PFSK-1 (cell line): ENCODE measurements around the gene NRL.

Experiments used
- FOXP2 ChIP-seq: optimal IDR thresholded peaks from 2 replicates; pipeline ENCODE3; 2011; ENCODE audit warnings: borderline replicate concordance, control low read depth, inconsistent platforms; ENCODE audit not compliant: insufficient read depth; ENCODE audit errors: extremely low read length, extremely low read depth
- POLR2AphosphoS5 ChIP-seq: IDR thresholded peaks from 2 replicates; pipeline ENCODE4 v1.6.1; 2012; ENCODE audit warnings: low read depth, mild to moderate bottlenecking, control low read depth, low read length, moderate library complexity
- REST ChIP-seq, 2 experiments: IDR thresholded peaks; 2 replicates each; pipeline versions ENCODE4 v1.6.1 to v1.8.0; 2011 to 2012; ENCODE audit warnings: low read depth in 2 of 2, low read length in 2 of 2, control low read depth in 1 of 2, inconsistent platforms in 1 of 2, mild to moderate bottlenecking in 1 of 2, moderate library complexity in 1 of 2; ENCODE audit not compliant: insufficient read depth in 1 of 2
- TAF1 ChIP-seq: IDR thresholded peaks from 2 replicates; pipeline ENCODE4 v1.6.1; 2012; ENCODE audit warnings: low read length, control low read depth, borderline replicate concordance; ENCODE audit not compliant: insufficient read depth

GRCh38 chr14:24150993-24151392, 36.2 kb upstream of the NRL start:
- TF ChIP-seq FOXP2: no peak
- no peak for TF ChIP-seq POLR2AphosphoS5
- no peak for TF ChIP-seq REST (IDR thresholded peaks at IDR 0.05; ENCODE audit: insufficient read depth in 1 of 2, low read depth in 2 of 2, low read length in 2 of 2)
- no peak for TF ChIP-seq TAF1
